CD4-positive, alpha-beta T cell treated with Interleukin-17A for 4 hours (primary cell): ENCODE results near the gene TCN2.
"Not testable (repeated sequence)": the region's sequence is repeated elsewhere in the genome, so short reads cannot be mapped to it uniquely, and the experiment has no call there.

ENCODE experiments used
- DNase-seq: peaks from one replicate; pipeline ENCODE4 v3.0.0-alpha.2; 2020; ENCODE audit warnings: mixed read lengths

The TCN2 gene

GRCh38 chr22:30578481-30578880, 28.5 kb upstream of the TCN2 start:
- DNase-seq = no peak

- no peak for DNase-seq
These were observed 26.1 kb upstream of the TCN2 start for GRCh38 chr22:30580896-30581295.

GRCh38 chr22:30582051-30582450, 24.9 kb upstream of the TCN2 start:
- DNase-seq = no peak

- no peak for DNase-seq
These were observed 24.0 kb upstream of the TCN2 start for GRCh38 chr22:30582788-30583545.

- no peak for DNase-seq
These were observed 22.5 kb upstream of the TCN2 start for GRCh38 chr22:30584441-30584840.

- DNase-seq = no peak
These were observed 20.6 kb upstream of the TCN2 start for GRCh38 chr22:30586414-30586813.

- DNase-seq = no peak
These were observed 15.8 kb upstream of the TCN2 start for GRCh38 chr22:30591191-30591587.

- peak; percentile 96 for DNase-seq
These were observed 15.2 kb upstream of the TCN2 start, which contains the start of gene PES1 for GRCh38 chr22:30591588-30592359. Gene PES1, minus strand, starts transcription at chr22:30591910. Its CDS starts 77 bp downstream, at chr22:30591833.

GRCh38 chr22:30592360-30592713, 14.6 kb upstream of the TCN2 start:
- not testable (repeated sequence) for DNase-seq

- DNase-seq = no peak
These were observed 10.8 kb upstream of the TCN2 start for GRCh38 chr22:30596199-30596598.

- DNase-seq = no peak
These were observed 10.1 kb upstream of the TCN2 start for GRCh38 chr22:30596886-30597285.

GRCh38 chr22:30598986-30599385, 8.0 kb upstream of the TCN2 start:
- no peak for DNase-seq

GRCh38 chr22:30600921-30601320, 6.1 kb upstream of the TCN2 start:
- DNase-seq = no peak

- no peak for DNase-seq
These were observed 5.5 kb upstream of the TCN2 start for GRCh38 chr22:30601464-30601863.

- no peak for DNase-seq
These were observed 4.9 kb upstream of the TCN2 start for GRCh38 chr22:30602049-30602448.

GRCh38 chr22:30603801-30604200, 3.2 kb upstream of the TCN2 start:
- DNase-seq = no peak

GRCh38 chr22:30604723-30605122, 2.3 kb upstream of the TCN2 start:
- DNase-seq = no peak

GRCh38 chr22:30605449-30606110, 1.4 kb upstream of the TCN2 start:
- DNase-seq = peak; percentile 52

GRCh38 chr22:30607300-30607930, 441 bp downstream of the TCN2 start:
- DNase-seq = no peak

- DNase-seq = no peak
These were observed 965 bp downstream of the TCN2 start for GRCh38 chr22:30607939-30608338.

- DNase-seq = no peak
These were observed 2.5 kb downstream of the TCN2 start for GRCh38 chr22:30609260-30610185.

- DNase-seq = no peak
These were observed 3.3 kb downstream of the TCN2 start for GRCh38 chr22:30610299-30610698.
